Brain microvascular endothelial cell (primary cell): ENCODE measurements around the gene TMEM190.

Experiments
- DNase-seq: peaks from one replicate; pipeline ENCODE4 v3.0.0-alpha.2; 2020
- H3K27ac ChIP-seq: fragments of 250-450 bp; sonication (Bioruptor Pico); 2 replicates; pipeline ENCODE4 v1.5.1; 2020; ENCODE audit warnings: mild to moderate bottlenecking, moderate library complexity
- H3K27me3 ChIP-seq: fragments of 250-450 bp; sonication (Bioruptor Pico); replicated peaks from 2 replicates; pipeline ENCODE4 v1.5.1; 2020; ENCODE audit warnings: mild to moderate bottlenecking
- H3K36me3 ChIP-seq: fragments of 250-450 bp; sonication (Bioruptor Pico); replicated peaks from 2 replicates; pipeline ENCODE4 v1.5.1; 2020; ENCODE audit warnings: mild to moderate bottlenecking
- H3K4me3 ChIP-seq: 2 replicates; pipeline ENCODE4 v1.5.1; 2011; ENCODE audit warnings: low read depth, mild to moderate bottlenecking, control low read depth, low read length, moderate library complexity
- in situ Hi-C: cut with HindIII; loops from 2 replicates; pipeline ENCODE4 v1.10.0; 2017; ENCODE audit warnings: low sequenced_read_pairs, low pct_ligation_motif_present
- TF ChIP-seq, protein P1 (sequence below): IDR thresholded peaks from 2 replicates; pipeline ENCODE4 v1.5.1; 2011; ENCODE audit warnings: low read depth, mild to moderate bottlenecking, moderate library complexity, low read length, control low read depth, inconsistent platforms; ENCODE audit errors: missing control alignments

TMEM190 gene

DNA sequence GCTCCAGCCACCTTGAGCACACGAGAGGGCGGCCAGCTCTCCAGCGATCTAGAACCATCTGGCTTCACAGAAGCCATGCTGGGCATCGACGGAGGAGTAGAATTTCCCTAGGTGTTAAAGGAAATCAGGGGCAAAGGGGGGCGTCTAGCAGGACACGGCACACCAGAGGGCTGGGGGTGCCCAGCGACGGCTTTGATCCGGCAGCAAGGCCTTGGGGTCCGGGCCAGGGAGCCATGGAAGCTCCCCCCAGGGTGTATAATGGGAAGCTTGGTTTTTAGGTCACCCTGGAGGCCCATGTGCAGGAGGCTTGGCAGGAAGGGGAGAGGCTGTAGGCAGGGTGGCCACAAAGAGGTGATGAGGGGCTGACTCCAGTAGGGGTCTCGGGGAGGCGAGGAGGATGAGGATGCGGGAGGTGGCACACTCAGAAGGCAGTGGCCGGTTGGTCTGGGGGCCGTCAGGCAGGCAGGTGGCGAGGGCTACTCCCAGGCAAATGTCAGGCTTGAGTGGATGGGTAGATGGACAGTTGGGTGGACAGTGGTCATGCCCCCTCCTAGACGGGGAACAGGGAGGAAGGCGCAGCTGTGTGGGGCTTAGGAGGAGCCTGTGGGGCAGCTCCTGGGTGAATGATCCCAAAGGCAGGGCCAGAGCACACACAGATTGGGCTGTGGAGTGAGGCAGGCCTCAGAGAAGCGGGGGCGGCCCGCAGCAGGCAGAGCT is 31.4 kb upstream of the TMEM190 start:
- TF ChIP-seq, protein P1, sequence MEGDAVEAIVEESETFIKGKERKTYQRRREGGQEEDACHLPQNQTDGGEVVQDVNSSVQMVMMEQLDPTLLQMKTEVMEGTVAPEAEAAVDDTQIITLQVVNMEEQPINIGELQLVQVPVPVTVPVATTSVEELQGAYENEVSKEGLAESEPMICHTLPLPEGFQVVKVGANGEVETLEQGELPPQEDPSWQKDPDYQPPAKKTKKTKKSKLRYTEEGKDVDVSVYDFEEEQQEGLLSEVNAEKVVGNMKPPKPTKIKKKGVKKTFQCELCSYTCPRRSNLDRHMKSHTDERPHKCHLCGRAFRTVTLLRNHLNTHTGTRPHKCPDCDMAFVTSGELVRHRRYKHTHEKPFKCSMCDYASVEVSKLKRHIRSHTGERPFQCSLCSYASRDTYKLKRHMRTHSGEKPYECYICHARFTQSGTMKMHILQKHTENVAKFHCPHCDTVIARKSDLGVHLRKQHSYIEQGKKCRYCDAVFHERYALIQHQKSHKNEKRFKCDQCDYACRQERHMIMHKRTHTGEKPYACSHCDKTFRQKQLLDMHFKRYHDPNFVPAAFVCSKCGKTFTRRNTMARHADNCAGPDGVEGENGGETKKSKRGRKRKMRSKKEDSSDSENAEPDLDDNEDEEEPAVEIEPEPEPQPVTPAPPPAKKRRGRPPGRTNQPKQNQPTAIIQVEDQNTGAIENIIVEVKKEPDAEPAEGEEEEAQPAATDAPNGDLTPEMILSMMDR = no peak
- Histone ChIP-seq H3K36me3 (no peaks in the 10 kb centered on the region), H3K27ac (no peak overlapping the region), H3K4me3 (no peak overlapping the region), H3K27me3 (no peaks in the 10 kb centered on the region)
- DNase-seq = no peak
- in situ Hi-C loops = no loop called here

DNA sequence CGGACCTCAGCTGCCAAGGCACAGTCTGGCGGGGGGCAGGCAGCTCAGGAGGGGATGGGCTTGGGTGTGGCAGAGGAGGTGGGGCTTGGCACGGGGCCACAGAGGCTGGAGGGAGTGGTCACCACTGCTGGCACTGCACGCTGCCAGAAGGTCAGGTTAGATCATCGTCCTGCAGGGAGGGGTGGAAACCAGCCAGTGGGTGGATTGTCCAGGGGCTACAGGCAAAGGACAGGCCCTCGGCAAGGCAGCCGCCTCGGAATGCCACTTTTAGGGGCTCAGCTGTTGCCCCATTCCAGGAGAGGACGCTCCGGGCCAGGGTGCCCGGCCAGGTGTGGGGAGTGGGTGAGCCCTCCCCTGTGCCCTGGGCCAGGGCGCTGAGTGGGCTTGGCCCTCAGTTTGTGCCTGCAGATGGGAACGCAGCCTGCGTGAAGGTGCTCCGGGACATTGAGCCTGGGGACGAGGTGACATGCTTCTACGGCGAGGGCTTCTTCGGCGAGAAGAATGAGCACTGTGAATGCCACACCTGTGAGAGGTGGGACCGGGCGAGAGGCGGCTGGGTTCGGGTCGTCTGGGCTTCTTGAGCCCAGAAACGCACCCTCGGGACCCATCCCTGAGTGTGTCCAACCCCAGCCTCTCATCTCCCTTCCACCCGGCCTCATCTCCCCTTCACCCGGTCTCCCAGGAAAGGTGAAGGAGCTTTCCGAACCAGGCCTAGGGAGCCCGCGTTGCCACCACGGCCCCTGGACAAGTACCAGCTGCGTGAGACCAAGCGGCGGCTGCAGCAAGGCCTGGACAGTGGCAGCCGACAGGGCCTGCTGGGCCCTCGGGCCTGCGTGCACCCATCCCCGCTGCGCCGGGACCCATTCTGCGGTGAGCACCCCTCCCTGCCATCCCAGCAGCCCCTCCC is 30.6 kb upstream of the TMEM190 start:
- Histone ChIP-seq H3K4me3 (no peak overlapping the region), H3K27ac (no peak overlapping the region), H3K36me3 (no peaks in the 10 kb centered on the region), H3K27me3 (no peaks in the 10 kb centered on the region)
- no peak for DNase-seq
- TF ChIP-seq, protein P1 = no peak
- in situ Hi-C loops = no loop called here

DNA sequence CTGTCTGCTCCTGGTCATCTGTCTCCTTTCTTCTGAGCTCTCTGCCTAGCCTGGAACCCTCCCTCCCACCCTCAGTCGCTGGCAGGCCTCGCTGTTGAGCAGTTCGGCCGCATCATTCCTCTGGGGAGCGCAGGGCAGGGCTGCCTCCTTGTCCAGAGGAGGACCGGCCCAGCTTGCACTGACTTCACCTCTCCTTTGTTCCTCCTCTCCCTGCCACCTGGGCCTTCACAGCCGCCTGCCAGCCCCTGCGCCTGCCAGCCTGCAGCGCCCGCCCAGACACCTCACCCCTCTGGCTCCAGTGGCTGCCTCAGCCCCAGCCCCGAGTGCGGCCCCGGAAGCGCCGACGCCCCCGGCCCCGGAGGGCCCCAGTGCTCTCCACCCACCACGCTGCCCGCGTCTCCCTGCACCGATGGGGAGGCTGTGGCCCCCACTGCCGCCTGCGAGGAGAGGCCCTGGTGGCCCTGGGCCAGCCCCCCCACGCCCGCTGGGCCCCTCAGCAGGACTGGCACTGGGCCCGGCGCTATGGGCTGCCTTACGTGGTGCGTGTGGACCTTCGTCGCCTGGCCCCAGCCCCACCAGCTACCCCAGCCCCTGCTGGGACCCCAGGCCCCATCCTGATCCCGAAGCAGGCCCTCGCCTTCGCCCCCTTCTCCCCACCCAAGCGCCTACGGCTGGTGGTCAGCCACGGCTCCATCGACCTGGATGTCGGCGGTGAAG is 29.7 kb upstream of the TMEM190 start:
- H3K4me3 ChIP-seq = no peak overlapping the region
- H3K36me3 ChIP-seq = no peaks in the 10 kb centered on the region
- no peak for DNase-seq
- no peaks in the 10 kb centered on the region for H3K27me3 ChIP-seq
- in situ Hi-C loops = no loop called here
- TF ChIP-seq, protein P1 = no peak
- no peak overlapping the region for H3K27ac ChIP-seq

DNA sequence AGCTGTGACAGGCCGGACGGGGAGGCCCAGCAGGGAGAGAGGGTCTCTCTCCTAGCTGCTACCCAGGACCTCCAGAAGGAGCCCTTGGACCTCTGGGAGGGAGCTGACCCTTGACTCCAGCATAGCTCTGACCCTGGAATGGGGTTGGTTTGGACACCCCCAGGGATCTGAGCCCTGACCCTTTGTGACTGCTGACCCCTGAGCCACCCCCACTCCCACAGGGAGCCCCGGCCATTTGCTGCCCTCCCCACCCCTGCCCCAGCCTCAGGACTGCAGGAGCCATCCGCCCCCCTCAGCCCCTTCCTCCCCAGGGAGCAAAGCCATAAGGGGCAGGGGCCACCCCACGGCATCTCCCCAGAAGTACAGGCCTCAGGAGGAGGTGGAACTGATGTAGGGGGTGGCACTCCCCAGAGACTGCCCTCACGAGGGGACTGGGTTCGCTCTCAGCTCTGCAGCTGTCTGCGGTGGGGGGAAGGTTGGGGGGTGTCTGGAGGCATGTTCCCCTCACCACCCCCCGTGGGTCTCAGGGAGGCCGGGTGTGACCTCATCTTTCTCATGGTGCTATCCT is 29.1 kb upstream of the TMEM190 start:
- Histone ChIP-seq H3K4me3 (no peak overlapping the region), H3K36me3 (no peaks in the 10 kb centered on the region), H3K27ac (no peak overlapping the region), H3K27me3 (peaks cover 4% of the 10 kb centered on the region)
- in situ Hi-C loops = no loop called here
- TF ChIP-seq, protein P1 = no peak
- DNase-seq = no peak

DNA sequence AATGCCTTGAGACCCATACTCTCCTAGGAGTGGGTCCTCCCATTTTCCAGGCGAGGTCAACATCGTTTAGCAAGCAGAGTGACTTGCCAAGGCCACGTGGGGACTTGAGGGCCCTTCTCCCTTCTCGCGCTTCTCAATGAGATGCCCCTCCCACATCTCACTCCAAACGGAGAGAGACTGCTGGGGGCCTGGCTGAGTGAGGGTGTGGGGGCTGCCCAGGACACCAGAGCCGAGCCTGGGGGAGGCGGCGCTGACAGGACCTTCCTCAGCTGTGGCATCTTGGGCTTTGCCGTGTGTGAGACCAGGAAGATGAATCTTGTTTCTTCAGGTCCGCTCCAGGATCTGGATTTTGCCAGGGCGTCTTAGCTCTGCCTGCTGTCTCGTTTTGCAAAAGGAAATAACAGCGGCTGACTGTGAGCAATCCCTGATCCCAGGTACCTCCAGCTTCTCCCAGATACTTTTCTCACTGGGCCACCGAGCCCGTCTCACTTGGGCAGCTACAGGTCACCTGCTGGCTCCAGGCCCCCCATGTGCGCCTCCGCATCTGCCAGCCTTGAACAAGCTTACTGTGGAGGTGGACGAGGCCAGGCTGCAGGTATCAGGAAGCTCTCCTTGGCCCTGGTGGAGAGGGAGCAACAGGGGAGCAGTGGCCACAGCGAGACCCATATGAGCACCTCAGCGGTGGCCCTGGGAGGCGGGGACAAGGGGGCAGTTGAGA is 28.1 kb upstream of the TMEM190 start:
- peaks cover 14% of the 10 kb centered on the region for H3K27me3 ChIP-seq
- H3K4me3 ChIP-seq = no peak overlapping the region
- in situ Hi-C loops = no loop called here
- no peaks in the 10 kb centered on the region for H3K36me3 ChIP-seq
- no peak overlapping the region for H3K27ac ChIP-seq
- TF ChIP-seq, protein P1 = no peak
- no peak for DNase-seq
